Measurements from ENCODE around the gene MBNL1.

DNA sequence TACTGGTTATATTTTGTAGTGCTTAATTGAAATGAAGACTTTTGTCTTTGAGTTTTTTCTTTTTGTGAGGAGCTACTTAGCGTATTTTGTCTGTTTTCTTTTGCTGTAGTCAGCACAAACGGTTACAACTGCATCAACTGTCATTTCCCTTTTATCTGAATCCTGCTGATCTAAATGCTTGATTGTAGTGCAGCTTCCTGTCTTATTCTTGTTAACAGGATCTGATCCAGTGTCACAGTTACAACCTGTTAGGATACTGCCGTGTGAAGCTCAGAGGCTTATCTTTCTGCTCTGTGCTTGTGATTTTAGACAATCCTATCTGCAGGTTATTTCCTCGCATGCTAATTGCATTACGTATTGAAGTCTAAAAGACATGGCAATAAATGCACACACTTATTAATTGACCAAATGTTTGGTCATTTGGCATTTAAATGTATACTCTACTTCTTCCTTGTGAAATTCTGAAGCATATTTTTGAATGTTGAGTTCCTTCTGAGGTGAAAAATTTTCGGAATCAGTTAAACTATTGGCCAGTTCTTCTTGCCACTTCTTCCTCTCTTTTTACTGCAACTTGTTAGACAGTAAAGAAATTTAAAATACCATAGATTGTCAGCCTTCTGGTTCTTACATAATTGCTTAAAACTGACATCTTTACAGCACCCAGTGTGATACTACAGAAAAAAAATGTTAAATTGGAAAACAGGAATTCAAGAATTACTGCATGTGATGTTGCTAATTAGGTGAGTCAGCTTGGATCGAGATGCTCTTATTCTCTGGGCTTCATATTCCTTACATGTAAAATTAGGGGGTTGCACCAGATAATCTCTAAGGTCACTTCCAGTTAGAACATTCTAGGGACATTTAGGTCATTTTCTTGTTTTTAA, 168.2 kb downstream of the MBNL1 start:
- TF ChIP-seq, protein P1, sequence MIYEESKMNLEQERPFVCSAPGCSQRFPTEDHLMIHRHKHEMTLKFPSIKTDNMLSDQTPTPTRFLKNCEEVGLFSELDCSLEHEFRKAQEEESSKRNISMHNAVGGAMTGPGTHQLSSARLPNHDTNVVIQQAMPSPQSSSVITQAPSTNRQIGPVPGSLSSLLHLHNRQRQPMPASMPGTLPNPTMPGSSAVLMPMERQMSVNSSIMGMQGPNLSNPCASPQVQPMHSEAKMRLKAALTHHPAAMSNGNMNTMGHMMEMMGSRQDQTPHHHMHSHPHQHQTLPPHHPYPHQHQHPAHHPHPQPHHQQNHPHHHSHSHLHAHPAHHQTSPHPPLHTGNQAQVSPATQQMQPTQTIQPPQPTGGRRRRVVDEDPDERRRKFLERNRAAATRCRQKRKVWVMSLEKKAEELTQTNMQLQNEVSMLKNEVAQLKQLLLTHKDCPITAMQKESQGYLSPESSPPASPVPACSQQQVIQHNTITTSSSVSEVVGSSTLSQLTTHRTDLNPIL (CRISPR knock-in tag; IDR thresholded peaks at IDR 0.05; ENCODE audit: low read depth) = no peak
- TF ChIP-seq ESRRG (CRISPR knock-in tag; IDR thresholded peaks at IDR 0.05) (no peak), OSR1 (CRISPR knock-in tag; IDR thresholded peaks at IDR 0.05) (no peak), ZFP30 (CRISPR knock-in tag; IDR thresholded peaks at IDR 0.05) (no peak), ARNTL (CRISPR knock-in tag; IDR thresholded peaks at IDR 0.05; ENCODE audit: borderline replicate concordance, low read depth) (no peak), GLIS3 (CRISPR knock-in tag; IDR thresholded peaks at IDR 0.05) (no peak), RARB (CRISPR knock-in tag; IDR thresholded peaks at IDR 0.05) (no peak)
- TF ChIP-seq, protein P2, sequence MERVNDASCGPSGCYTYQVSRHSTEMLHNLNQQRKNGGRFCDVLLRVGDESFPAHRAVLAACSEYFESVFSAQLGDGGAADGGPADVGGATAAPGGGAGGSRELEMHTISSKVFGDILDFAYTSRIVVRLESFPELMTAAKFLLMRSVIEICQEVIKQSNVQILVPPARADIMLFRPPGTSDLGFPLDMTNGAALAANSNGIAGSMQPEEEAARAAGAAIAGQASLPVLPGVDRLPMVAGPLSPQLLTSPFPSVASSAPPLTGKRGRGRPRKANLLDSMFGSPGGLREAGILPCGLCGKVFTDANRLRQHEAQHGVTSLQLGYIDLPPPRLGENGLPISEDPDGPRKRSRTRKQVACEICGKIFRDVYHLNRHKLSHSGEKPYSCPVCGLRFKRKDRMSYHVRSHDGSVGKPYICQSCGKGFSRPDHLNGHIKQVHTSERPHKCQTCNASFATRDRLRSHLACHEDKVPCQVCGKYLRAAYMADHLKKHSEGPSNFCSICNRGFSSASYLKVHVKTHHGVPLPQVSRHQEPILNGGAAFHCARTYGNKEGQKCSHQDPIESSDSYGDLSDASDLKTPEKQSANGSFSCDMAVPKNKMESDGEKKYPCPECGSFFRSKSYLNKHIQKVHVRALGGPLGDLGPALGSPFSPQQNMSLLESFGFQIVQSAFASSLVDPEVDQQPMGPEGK (CRISPR knock-in tag; IDR thresholded peaks at IDR 0.05; ENCODE audit: borderline replicate concordance) = no peak
